SK-N-SH treated with all-trans-retinoic acid at 6 μM for 48 hours (cell line): ENCODE results near the gene CST7.

Experiments used
- CSRNP3 ChIP-seq: fragments of 250-450 bp; sonication (Bioruptor Pico); IDR thresholded peaks from 2 replicates; pipeline ENCODE4 v1.5.1; 2021; ENCODE audit warnings: mild to moderate bottlenecking, moderate library complexity
- ISL1 ChIP-seq: fragments of 250-450 bp; sonication (Bioruptor Pico); IDR thresholded peaks from 2 replicates; pipeline ENCODE4 v2.1.2; 2022; ENCODE audit warnings: mild to moderate bottlenecking, moderate library complexity
- TOX ChIP-seq: fragments of 250-450 bp; sonication (Bioruptor Pico); IDR thresholded peaks from 2 replicates; pipeline ENCODE4 v1.8.0; 2021; ENCODE audit warnings: mild to moderate bottlenecking, moderate library complexity, borderline replicate concordance
- ZC3H10 ChIP-seq: fragments of 250-450 bp; sonication (Bioruptor Pico); IDR thresholded peaks from 2 replicates; pipeline ENCODE4 v1.5.1; 2021; ENCODE audit warnings: mild to moderate bottlenecking, moderate library complexity
- ZFP3 ChIP-seq: fragments of 250-450 bp; sonication (Bioruptor Pico); IDR thresholded peaks from 2 replicates; pipeline ENCODE4 v1.5.0; 2020; ENCODE audit warnings: mild to moderate bottlenecking, moderate library complexity
- ZNF70 ChIP-seq: fragments of 450-650 bp; formaldehyde crosslinking; IDR thresholded peaks from 2 replicates; pipeline ENCODE4 v1.5.0; 2020; ENCODE audit warnings: mild to moderate bottlenecking, moderate library complexity
- TF ChIP-seq, protein P1 (sequence below): fragments of 250-450 bp; sonication (Bioruptor Pico); IDR thresholded peaks from 2 replicates; pipeline ENCODE4 v1.8.0; 2020; ENCODE audit warnings: mild to moderate bottlenecking, moderate library complexity, borderline replicate concordance
- TF ChIP-seq, protein P2 (sequence below): fragments of 250-450 bp; sonication (Bioruptor Pico); IDR thresholded peaks from 2 replicates; pipeline ENCODE4 v1.5.1; 2020; ENCODE audit warnings: low read depth, mild to moderate bottlenecking, moderate library complexity

DNA sequence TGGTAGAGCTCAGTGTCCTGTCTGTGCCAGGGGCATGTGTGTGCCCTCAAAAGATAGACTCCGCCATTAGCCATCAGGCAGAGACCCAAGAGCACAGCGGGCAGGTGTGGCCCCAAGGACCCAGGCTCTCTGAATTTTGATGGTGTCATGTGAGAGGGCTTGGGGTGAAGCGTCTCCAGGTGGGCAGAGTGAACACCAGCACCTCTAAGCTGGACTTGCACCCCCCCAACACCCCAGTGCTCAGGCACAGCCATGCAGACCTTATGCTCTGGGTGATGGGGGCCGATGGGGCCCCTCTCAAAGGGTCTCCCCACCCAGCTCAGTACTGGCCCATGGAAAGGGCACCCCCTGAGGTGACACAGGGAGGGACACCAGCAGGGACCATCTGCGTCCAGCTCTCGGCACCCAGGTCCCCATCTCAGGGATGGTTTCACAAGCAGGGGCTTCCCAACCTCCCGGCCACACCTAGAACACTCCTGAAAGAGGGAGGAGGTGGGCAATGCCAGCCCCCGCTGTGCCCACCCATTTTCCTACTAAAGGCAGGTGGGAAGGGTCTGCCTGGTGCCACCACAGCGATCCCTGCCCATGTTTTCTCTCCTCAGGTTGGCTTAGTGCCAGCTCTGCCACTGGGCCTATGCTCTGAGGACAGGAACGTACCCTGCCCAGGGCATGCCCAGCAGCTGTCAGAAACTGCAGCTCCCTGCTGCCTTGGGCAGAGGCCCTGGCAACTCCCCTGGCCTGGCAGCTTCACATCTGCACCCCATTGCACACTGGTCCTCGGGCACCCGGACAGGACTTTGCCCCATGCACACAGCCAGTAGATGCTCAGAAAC is 3.5 kb downstream of the CST7 start:
- TF ChIP-seq TOX (CRISPR knock-in tag) (no peak), ISL1 (CRISPR knock-in tag) (no peak), ZFP3 (CRISPR knock-in tag) (no peak), CSRNP3 (CRISPR knock-in tag) (no peak), ZNF70 (CRISPR knock-in tag) (no peak), ZC3H10 (no peak)
- TF ChIP-seq, protein P1, sequence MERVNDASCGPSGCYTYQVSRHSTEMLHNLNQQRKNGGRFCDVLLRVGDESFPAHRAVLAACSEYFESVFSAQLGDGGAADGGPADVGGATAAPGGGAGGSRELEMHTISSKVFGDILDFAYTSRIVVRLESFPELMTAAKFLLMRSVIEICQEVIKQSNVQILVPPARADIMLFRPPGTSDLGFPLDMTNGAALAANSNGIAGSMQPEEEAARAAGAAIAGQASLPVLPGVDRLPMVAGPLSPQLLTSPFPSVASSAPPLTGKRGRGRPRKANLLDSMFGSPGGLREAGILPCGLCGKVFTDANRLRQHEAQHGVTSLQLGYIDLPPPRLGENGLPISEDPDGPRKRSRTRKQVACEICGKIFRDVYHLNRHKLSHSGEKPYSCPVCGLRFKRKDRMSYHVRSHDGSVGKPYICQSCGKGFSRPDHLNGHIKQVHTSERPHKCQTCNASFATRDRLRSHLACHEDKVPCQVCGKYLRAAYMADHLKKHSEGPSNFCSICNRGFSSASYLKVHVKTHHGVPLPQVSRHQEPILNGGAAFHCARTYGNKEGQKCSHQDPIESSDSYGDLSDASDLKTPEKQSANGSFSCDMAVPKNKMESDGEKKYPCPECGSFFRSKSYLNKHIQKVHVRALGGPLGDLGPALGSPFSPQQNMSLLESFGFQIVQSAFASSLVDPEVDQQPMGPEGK (CRISPR knock-in tag), result no peak
- TF ChIP-seq, protein P2, sequence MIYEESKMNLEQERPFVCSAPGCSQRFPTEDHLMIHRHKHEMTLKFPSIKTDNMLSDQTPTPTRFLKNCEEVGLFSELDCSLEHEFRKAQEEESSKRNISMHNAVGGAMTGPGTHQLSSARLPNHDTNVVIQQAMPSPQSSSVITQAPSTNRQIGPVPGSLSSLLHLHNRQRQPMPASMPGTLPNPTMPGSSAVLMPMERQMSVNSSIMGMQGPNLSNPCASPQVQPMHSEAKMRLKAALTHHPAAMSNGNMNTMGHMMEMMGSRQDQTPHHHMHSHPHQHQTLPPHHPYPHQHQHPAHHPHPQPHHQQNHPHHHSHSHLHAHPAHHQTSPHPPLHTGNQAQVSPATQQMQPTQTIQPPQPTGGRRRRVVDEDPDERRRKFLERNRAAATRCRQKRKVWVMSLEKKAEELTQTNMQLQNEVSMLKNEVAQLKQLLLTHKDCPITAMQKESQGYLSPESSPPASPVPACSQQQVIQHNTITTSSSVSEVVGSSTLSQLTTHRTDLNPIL, result no peak
